Muscle layer of colon (tissue), 2 donors: Measurements from ENCODE around the gene TUBGCP3.

Experiments
- H3K27ac ChIP-seq: one replicate; pipeline ENCODE4 v1.7.0; 2013; ENCODE audit warnings: low read depth, mild to moderate bottlenecking, low read length, moderate library complexity
- H3K27me3 ChIP-seq, 2 donors: one replicate each; pipeline ENCODE4 v1.7.0; 2013; ENCODE audit warnings: low read length in 2 of 2, mild to moderate bottlenecking in 2 of 2; ENCODE audit not compliant: insufficient read depth in 2 of 2, control insufficient read depth in 1 of 2
- H3K36me3 ChIP-seq: one replicate; pipeline ENCODE4 v1.7.0; 2013; ENCODE audit warnings: mild to moderate bottlenecking, low read length; ENCODE audit not compliant: insufficient read depth
- H3K4me1 ChIP-seq: one replicate; pipeline ENCODE4 v1.7.0; 2013; ENCODE audit warnings: mild to moderate bottlenecking, low read length; ENCODE audit not compliant: insufficient read depth
- H3K4me3 ChIP-seq, 2 donors: one replicate each; pipeline ENCODE4 v1.7.0; 2013; ENCODE audit warnings: low read length in 2 of 2, low read depth in 1 of 2, mild to moderate bottlenecking in 1 of 2, moderate library complexity in 1 of 2
- H3K9ac ChIP-seq: one replicate; pipeline ENCODE4 v1.7.0; 2013; ENCODE audit warnings: low read length
- H3K9me3 ChIP-seq: one replicate; pipeline ENCODE4 v1.7.0; 2013; ENCODE audit warnings: mild to moderate bottlenecking, low read length
- donor health status: abdominal sarcoma.
- donor health status: Adenocarcinoma of cecum.

TUBGCP3 gene

DNA sequence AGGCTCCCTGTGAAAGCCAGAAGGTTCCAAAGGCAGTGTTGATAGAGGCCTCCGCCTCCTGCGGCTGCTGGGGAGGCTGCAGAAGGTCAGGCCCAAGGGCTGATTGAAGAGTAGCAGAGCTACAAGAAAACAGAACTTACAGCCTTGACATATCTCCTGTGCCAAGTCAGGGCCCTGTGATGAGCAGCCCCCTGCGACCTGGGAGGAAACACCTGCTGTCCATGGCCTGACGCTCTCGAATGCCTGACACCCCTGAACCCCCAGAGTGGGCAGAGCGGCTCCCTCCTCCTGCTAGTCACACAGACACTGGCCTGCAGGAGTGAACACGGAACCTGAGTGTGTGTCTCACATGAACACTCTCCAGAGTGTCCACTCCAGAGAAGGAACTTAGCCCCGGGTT, 38.2 kb upstream of the TUBGCP3 start:
- Histone ChIP-seq H3K36me3 (no peaks in the 10 kb centered on the region), H3K4me3 (no peak overlapping the region), H3K27ac (no peak overlapping the region), H3K9ac (no peak overlapping the region), H3K4me1 (no peaks in the 10 kb centered on the region), H3K9me3 (no peaks in the 10 kb centered on the region), H3K27me3 (no peaks in the 10 kb centered on the region)

DNA sequence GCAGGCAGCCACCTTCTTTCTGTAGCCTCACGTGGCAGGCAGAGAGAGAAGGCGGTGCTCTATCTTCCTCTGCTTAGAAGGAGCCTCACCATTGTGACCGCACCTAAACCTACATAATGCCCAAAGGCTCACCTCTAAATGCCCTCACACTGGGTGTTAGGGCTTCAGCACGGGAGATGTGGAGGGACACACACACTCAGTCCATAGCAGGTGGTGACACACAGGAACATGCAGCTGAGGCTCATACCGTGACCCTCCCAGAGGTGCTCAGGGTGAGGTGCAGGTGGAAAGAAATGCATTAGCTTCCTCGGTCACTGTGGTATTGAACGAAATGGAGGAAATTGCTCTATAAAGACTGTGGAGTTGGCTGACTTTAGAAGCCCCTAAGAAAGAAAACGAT, 37.7 kb upstream of the TUBGCP3 start:
- H3K36me3 ChIP-seq, result no peaks in the 10 kb centered on the region
- no peaks in the 10 kb centered on the region for H3K4me1 ChIP-seq
- H3K27me3 ChIP-seq, result no peaks in the 10 kb centered on the region
- no peak overlapping the region for H3K27ac ChIP-seq
- H3K9me3 ChIP-seq, result no peaks in the 10 kb centered on the region
- H3K4me3 ChIP-seq, result no peak overlapping the region
- H3K9ac ChIP-seq, result no peak overlapping the region

DNA sequence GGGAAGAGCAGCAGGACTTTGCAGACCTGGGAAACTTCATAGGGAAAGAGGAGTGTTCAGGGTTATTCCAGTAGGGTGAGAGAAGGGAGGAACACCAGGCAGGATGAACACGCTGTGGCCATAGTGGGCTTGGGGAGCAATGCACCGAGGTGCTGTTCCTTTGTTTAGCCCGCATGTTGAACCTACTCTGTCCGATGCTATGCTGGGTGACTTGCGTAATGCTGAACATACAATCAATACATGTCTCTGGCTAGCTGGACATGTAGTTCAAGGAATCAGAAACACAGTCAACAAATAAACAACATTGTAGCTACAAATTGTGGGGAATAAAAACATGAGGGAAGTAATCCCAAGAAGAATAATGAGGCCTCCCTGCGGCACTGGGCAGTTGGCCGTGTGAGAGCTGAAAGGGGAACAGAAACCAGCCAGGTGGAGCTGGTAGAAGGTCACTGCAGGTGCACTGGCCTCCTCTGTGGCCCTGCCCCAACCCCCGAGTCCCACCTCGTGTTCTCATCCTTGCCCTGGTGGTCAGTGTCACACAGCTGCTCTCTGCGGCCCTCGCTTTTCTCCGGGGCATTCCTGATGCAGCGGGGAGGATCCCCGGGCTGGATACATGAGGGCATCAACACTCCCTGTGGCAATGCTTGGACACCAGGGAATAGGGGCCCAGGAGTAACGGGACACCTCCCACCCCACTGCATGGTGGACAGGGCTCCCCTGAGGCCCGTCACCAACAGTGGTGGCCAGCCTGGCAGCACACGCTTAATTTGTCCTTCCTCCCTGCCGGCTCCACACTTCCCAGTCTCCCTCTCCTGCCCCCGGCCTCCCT, 36.9 kb upstream of the TUBGCP3 start:
- H3K36me3 ChIP-seq, result no peaks in the 10 kb centered on the region
- no peaks in the 10 kb centered on the region for H3K4me1 ChIP-seq
- no peaks in the 10 kb centered on the region for H3K9me3 ChIP-seq
- H3K27me3 ChIP-seq, result no peaks in the 10 kb centered on the region
- no peak overlapping the region for H3K4me3 ChIP-seq
- H3K27ac ChIP-seq, result no peak overlapping the region
- H3K9ac ChIP-seq, result no peak overlapping the region

DNA sequence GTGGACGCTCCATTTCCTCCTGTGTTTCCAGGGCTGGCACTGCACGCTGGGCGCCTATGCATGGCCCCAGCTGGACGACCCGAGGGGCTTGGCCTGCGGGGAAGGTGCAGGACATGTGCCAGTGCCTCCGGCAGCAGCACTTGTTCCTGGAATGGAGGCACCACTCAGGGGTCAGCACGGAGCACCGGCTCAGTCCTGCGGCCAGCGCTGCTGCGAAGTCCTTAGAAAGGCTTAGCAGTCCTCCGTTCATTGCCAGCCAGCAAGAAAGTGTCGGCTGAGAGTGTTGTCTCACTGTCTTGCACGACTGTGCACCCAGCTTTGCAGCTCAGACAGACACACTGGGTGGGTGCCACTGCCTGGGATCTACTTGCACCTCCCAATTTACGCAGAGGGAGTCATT, 36.1 kb upstream of the TUBGCP3 start:
- Histone ChIP-seq H3K9ac (no peak overlapping the region), H3K36me3 (no peaks in the 10 kb centered on the region), H3K4me3 (no peak overlapping the region), H3K4me1 (no peaks in the 10 kb centered on the region), H3K27ac (no peak overlapping the region), H3K27me3 (no peaks in the 10 kb centered on the region), H3K9me3 (no peaks in the 10 kb centered on the region)

DNA sequence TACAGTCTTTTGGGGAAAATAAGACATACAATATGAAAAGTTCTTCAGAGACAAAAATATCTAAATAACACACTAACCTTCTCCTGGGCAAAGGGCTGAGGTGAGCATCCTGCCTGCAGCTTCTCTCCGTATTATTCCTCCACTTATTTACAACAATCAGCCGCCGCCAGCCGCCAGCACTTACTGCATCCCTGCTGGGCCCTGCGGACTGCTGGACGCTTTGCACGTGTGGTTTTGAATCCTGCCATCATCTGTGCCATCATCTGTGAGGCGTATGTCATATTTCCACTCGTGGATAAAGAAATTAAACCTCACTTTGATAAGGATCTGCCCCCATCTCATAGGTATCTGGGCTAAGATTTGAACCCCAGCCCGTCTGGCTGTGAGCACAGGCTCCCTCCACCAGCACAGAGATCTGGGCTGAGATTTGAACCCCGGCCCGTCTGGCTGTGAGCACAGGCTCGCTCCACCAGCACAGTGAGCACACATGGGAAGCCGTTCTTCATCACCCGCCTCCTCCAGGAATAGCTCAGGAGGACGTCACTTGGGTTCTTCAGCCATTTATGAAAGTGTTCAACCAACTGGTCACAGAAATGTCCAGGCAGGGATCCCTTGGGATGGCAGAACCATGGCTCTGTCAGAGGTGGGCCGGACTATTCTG, 35.2 kb upstream of the TUBGCP3 start:
- Histone ChIP-seq H3K9me3 (no peaks in the 10 kb centered on the region), H3K4me1 (no peaks in the 10 kb centered on the region), H3K4me3 (no peak overlapping the region)

DNA sequence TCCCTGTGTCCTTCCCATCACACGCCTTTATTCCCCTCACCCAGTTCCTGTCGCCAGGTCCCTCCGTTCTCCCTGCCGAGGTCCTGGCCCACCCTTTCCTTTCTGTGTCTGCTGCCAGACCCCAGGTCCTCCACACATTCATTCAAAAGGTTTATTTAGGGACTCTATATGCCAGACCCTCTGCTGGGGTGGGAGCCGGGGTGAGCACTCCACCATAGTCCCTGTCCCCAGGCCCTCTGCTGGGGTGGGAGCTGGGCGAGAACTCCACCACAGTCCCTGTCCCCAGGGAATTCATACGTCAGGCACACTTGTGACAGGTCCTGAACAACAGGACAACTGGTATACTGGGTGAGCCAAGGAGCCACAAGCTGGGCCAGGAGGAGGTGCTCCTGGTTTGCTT, 34.4 kb upstream of the TUBGCP3 start:
- Histone ChIP-seq H3K36me3 (no peaks in the 10 kb centered on the region), H3K9ac (no peak overlapping the region), H3K4me1 (no peaks in the 10 kb centered on the region), H3K27ac (no peak overlapping the region), H3K9me3 (no peaks in the 10 kb centered on the region), H3K4me3 (no peak overlapping the region), H3K27me3 (no peaks in the 10 kb centered on the region)

More for the DNA sequence above, 35.2 kb upstream of the TUBGCP3 start:
- Histone ChIP-seq H3K9ac (no peak overlapping the region), H3K27ac (no peak overlapping the region), H3K36me3 (no peaks in the 10 kb centered on the region), H3K27me3 (no peaks in the 10 kb centered on the region)

DNA sequence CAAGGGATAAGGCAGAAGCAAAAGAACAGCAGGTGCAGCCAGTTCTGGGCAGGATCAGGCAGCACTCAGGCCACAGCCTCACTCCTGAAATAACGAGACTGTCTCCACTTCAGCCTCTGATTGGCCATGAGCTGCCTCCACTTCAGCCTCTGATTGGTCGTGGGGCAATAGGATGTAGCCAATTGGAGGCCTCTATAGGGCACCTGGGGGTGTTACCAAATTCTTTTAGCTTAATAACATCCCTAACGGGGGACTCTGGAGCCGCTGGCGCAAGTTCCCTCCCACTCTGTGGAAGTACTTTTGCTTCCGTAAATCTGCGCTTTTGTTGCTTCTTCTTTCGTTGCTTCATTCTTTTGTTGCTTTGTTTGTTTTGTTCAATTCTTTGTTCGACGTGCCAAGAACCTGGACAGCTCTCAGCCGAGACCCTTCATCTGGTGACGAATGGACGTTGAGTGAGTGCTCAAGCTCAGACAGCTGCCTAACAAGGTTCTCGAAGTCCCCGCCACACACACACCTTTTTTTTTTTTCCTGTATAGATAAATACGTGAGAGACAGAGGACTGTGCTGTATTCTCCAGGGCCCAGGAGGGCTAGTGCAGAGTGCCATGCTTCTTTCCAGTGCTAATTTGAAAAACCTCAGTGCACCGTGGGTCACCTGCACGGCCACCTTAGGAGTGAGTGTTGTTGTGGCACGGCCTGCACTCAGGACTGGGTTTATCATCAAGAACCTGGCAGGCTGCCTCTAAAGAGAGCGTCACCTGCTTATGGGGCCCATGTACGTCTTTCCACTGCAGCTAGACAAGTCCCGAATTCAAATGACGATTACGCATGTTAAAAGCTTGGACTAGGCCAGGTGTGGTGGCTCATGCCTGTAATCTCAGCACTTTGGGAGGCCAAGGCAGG, 32.0 kb upstream of the TUBGCP3 start:
- Histone ChIP-seq H3K9ac (no peak overlapping the region), H3K4me3 (no peak overlapping the region), H3K36me3 (no peaks in the 10 kb centered on the region), H3K27me3 (no peaks in the 10 kb centered on the region), H3K9me3 (no peaks in the 10 kb centered on the region), H3K4me1 (no peaks in the 10 kb centered on the region), H3K27ac (no peak overlapping the region)

DNA sequence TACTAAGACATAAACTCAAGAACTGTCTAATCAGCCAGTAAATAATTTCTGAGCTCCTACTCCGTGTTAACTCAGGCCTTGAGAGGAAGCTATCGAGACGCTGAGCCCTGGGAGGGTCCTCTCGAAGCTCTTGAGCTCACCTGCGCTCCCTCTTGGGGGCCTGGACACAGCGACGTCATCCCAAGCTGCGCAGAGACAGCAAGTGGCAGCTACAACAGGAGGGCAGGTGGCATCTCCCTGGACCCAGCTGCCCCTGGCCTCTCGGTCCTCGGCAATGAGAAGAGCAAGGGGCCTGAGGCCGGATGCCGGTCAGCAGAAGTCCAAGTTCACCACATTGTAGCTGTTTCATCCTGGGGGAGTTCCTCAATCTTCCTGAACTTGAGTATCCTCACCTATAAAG, 30.5 kb upstream of the TUBGCP3 start:
- Histone ChIP-seq H3K9me3 (no peaks in the 10 kb centered on the region), H3K9ac (no peak overlapping the region), H3K27me3 (no peaks in the 10 kb centered on the region), H3K4me3 (no peak overlapping the region), H3K4me1 (no peaks in the 10 kb centered on the region), H3K27ac (no peak overlapping the region), H3K36me3 (no peaks in the 10 kb centered on the region)

DNA sequence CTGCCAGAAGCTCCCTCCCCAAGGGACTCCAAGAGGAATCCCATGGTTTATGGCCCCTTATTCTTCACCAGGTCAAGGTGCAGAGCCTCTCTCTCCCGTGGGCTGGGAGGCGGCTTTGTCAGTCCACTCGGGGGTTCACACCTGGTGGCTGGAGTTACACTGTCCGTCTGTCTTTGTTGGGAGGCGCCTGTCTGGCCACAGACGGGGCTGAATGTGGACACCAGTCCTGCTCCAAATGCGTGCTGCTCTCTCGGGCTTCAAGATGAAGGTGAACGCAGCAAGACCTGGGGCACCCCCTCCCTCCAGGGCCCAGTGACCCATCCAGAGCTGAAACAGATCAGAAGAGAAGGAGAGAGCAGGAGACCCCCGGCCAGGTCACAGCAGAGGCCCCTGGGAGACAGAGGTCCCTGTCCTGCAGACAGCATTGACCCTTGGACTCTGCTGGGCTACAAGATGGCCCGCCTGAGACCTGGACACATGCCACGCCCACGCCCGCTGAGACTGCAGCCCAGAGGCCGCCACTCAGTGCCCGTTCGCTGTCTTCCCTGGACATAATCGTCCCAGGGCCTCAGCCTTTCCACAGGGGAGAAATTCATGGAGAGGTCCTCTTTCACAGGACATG, 29.9 kb upstream of the TUBGCP3 start:
- Histone ChIP-seq H3K27me3 (no peaks in the 10 kb centered on the region), H3K4me3 (no peak overlapping the region), H3K36me3 (no peaks in the 10 kb centered on the region), H3K9ac (no peak overlapping the region), H3K27ac (no peak overlapping the region), H3K9me3 (no peaks in the 10 kb centered on the region), H3K4me1 (no peaks in the 10 kb centered on the region)

DNA sequence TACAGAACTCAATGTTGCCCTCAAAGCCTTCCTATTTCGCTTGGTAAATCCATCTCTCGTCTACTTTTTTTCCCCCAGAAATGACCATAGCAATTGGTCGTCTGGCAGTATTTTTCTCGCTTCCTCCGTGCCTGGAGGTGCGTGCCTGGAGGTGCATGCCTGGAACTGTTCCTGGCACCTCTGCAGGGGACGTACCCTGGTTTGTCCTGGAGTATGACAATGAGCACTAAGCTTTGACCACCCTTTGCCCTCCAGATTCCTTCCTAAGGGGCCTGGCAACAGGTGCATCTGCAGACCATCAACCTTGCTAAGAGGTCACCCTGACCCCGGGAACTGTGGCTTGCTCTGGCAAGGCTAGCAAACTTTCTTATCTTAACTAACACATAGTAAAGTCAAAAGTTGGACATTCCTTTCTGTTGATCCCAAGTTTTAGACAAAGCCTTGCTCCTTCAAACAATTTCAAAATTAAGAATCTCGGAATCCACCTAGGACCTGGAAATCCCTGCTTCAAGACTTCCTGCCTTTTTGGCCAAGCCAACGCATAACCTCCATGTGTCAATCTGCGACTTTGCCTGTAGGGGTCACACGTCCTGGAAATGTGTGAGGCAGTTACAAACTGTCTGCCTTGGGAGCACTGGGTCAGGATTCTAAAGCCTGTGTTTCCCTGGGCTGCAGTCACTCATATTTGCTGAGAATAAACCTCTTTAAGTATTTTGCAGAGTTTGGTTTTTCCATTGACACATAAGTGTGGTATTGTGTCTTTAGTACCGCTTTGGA, 28.8 kb upstream of the TUBGCP3 start:
- no peak overlapping the region for H3K4me3 ChIP-seq
- no peaks in the 10 kb centered on the region for H3K36me3 ChIP-seq
- H3K27me3 ChIP-seq, result no peaks in the 10 kb centered on the region
- H3K9me3 ChIP-seq, result no peaks in the 10 kb centered on the region
- no peak overlapping the region for H3K9ac ChIP-seq
- H3K4me1 ChIP-seq, result no peaks in the 10 kb centered on the region
- no peak overlapping the region for H3K27ac ChIP-seq
